Smooth muscle cell (in vitro differentiated cells): ENCODE measurements around the gene ZNF605. TPM values are rescaled to one million over a fixed set of nuclear protein-coding genes. Genes with fewer than 3 reads are reported as not detected.

Experiments used
- DNase-seq: peaks from one replicate; lab custom pipeline; 2025; ENCODE audit not compliant: unreplicated experiment; lab: John Stamatoyannopoulos, UW
- H2AFZ ChIP-seq: fragments of 200-600 bp; sonication (generic); 2 replicates; pipeline ENCODE4 v1.6.0; 2016; ENCODE audit warnings: antibody characterized with exemption, low read depth, mild to moderate bottlenecking
- H3F3A ChIP-seq: fragments of 200-600 bp; sonication (generic); 2 replicates; pipeline ENCODE4 v1.6.0; 2017; ENCODE audit warnings: antibody characterized with exemption, low read depth
- H3K27ac ChIP-seq: fragments of 200-600 bp; sonication (generic); 2 replicates; pipeline ENCODE4 v1.5.1; 2016; ENCODE audit warnings: low read depth, mild to moderate bottlenecking
- H3K27me3 ChIP-seq: fragments of 200-600 bp; sonication (generic); 2 replicates; pipeline ENCODE4 v1.6.1; 2016; ENCODE audit warnings: low read depth, mild to moderate bottlenecking
- H3K36me3 ChIP-seq: fragments of 200-600 bp; sonication (generic); 2 replicates; pipeline ENCODE4 v1.5.1; 2016; ENCODE audit warnings: low read depth
- H3K4me1 ChIP-seq: fragments of 200-600 bp; sonication (generic); 2 replicates; pipeline ENCODE4 v1.5.1; 2016; ENCODE audit warnings: low read depth
- H3K4me2 ChIP-seq: fragments of 200-600 bp; sonication (generic); 2 replicates; pipeline ENCODE4 v1.6.0; 2016; ENCODE audit warnings: mild to moderate bottlenecking
- H3K4me3 ChIP-seq: fragments of 200-600 bp; sonication (generic); 2 replicates; pipeline ENCODE4 v1.5.1; 2016; ENCODE audit warnings: mild to moderate bottlenecking
- H3K79me2 ChIP-seq: fragments of 200-600 bp; sonication (generic); 2 replicates; pipeline ENCODE4 v1.6.0; 2016; ENCODE audit warnings: low read depth, mild to moderate bottlenecking
- H3K9ac ChIP-seq: fragments of 200-600 bp; sonication (generic); 2 replicates; pipeline ENCODE4 v1.6.0; 2016; ENCODE audit warnings: low read depth
- H3K9me3 ChIP-seq: fragments of 200-600 bp; sonication (generic); replicated peaks from 2 replicates; pipeline ENCODE4 v1.5.1; 2016; ENCODE audit warnings: low read depth
- H4K20me1 ChIP-seq: fragments of 200-600 bp; sonication (generic); 2 replicates; pipeline ENCODE4 v1.6.0; 2016; ENCODE audit warnings: low read depth
- WGBS: methylation state at CpG from one replicate; pipeline ENCODE4 v1.1.7; 2016; ENCODE audit warnings: low lambda C conversion rate; 5-methylcytosine and 5-hydroxymethylcytosine counted together
- polyA plus RNA-seq: library from polyadenylated mRNA; unstranded; fragments of >200 nt; fragmentation: Nextera tagmentation; extraction: Ambion mirVana; gene quantifications from 2 replicates; pipeline ENCODE4 v1.2.1, GENCODE V29; 2016
- small RNA-seq: library from RNA; depleted of rRNA; stranded (forward); fragments of <200 nt; gene quantifications from one replicate; pipeline ENCODE3, GENCODE V24; 2014
- total RNA-seq: library from RNA; depleted of rRNA; stranded (reverse); fragments of >200 nt; gene quantifications from 2 replicates; pipeline ENCODE4 v1.2.3, GENCODE V29; 2014
- TF ChIP-seq, protein P1 (sequence below): fragments of 200-600 bp; sonication (generic); IDR thresholded peaks from 2 replicates; pipeline ENCODE4 v1.5.1; 2017; ENCODE audit warnings: borderline replicate concordance, mild to moderate bottlenecking, antibody characterized with exemption; ENCODE audit not compliant: insufficient read depth, poor library complexity, severe bottlenecking

Gene ZNF605
- total and polyA plus RNA-seq, 2 experiments from 2014 or later: 6.3 to 9.7 TPM

- no peaks in the 10 kb centered on the region for H3K9me3 ChIP-seq
- no peak for DNase-seq
- H3F3A ChIP-seq: peaks cover 13% of the 10 kb centered on the region
- H3K4me1 ChIP-seq: no peaks in the 10 kb centered on the region
- peaks cover 10% of the 10 kb centered on the region for H3K36me3 ChIP-seq
- H3K27ac ChIP-seq: no peak overlapping the region
- 96% methylated on average over 14 of the region's 14 CpGs for WGBS
- peaks cover 4% of the 10 kb centered on the region for H4K20me1 ChIP-seq
- H3K4me2 ChIP-seq: no peak overlapping the region
- no peak overlapping the region for H3K9ac ChIP-seq
- no peak overlapping the region for H2AFZ ChIP-seq
- H3K27me3 ChIP-seq: no peaks in the 10 kb centered on the region
- no peak overlapping the region for H3K4me3 ChIP-seq
- H3K79me2 ChIP-seq: peaks cover 9% of the 10 kb centered on the region
- TF ChIP-seq, protein P1, sequence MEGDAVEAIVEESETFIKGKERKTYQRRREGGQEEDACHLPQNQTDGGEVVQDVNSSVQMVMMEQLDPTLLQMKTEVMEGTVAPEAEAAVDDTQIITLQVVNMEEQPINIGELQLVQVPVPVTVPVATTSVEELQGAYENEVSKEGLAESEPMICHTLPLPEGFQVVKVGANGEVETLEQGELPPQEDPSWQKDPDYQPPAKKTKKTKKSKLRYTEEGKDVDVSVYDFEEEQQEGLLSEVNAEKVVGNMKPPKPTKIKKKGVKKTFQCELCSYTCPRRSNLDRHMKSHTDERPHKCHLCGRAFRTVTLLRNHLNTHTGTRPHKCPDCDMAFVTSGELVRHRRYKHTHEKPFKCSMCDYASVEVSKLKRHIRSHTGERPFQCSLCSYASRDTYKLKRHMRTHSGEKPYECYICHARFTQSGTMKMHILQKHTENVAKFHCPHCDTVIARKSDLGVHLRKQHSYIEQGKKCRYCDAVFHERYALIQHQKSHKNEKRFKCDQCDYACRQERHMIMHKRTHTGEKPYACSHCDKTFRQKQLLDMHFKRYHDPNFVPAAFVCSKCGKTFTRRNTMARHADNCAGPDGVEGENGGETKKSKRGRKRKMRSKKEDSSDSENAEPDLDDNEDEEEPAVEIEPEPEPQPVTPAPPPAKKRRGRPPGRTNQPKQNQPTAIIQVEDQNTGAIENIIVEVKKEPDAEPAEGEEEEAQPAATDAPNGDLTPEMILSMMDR: no peak
Measured at GRCh38 chr12:132869551-132869950, 86.6 kb downstream of the ZNF605 start.

Small RNA genes within 50 kb of the gene (small RNA-seq; reads per million reads assigned to genes)
- gene RNU4ATAC12P: not detected

Other genes with a start within 250 kb of the ZNF605 start
- gene PGAM5, start 245.5 kb downstream of the ZNF605 start, total RNA-seq: 16.4 and 16.8 TPM in 2 replicates
- gene PGAM5, start 245.5 kb downstream of the ZNF605 start, polyA plus RNA-seq: 13.5 and 17.7 TPM in 2 replicates
- gene ANKLE2, start 194.5 kb downstream of the ZNF605 start, total RNA-seq: 90.5 and 94.8 TPM in 2 replicates
- 56.4 and 79.8 TPM in 2 replicates for gene ANKLE2, start 194.5 kb downstream of the ZNF605 start, polyA plus RNA-seq
- 34.5 and 60.1 TPM in 2 replicates for gene GOLGA3, start 127.4 kb downstream of the ZNF605 start, total RNA-seq
- gene GOLGA3, start 127.4 kb downstream of the ZNF605 start, polyA plus RNA-seq: 25.1 and 53.1 TPM in 2 replicates
- 24.0 and 27.5 TPM in 2 replicates for gene CHFR, start 68.7 kb downstream of the ZNF605 start, total RNA-seq
- gene CHFR, start 68.7 kb downstream of the ZNF605 start, polyA plus RNA-seq: 24.0 and 26.2 TPM in 2 replicates
- 7.7 and 8.8 TPM in 2 replicates for gene ZNF26, start 30.1 kb upstream of the ZNF605 start, total RNA-seq
- gene ZNF26, start 30.1 kb upstream of the ZNF605 start, polyA plus RNA-seq: 5.6 and 6.1 TPM in 2 replicates
- 28.5 and 35.9 TPM in 2 replicates for gene ZNF84, start 81.2 kb upstream of the ZNF605 start, total RNA-seq
- gene ZNF84, start 81.2 kb upstream of the ZNF605 start, polyA plus RNA-seq: 12.1 and 16.5 TPM in 2 replicates
- gene ZNF140, start 124.6 kb upstream of the ZNF605 start, total RNA-seq: 24.5 and 30.9 TPM in 2 replicates
- gene ZNF140, start 124.6 kb upstream of the ZNF605 start, polyA plus RNA-seq: 13.8 and 20.9 TPM in 2 replicates
- gene ZNF891, start 174.0 kb upstream of the ZNF605 start, total RNA-seq: 0.90 and 1.2 TPM in 2 replicates
- 0.25 and 0.30 TPM in 2 replicates for gene ZNF891, start 174.0 kb upstream of the ZNF605 start, polyA plus RNA-seq
- 4.7 and 13.8 TPM in 2 replicates for gene ZNF10, start 174.3 kb upstream of the ZNF605 start, total RNA-seq
- gene ZNF10, start 174.3 kb upstream of the ZNF605 start, polyA plus RNA-seq: 2.9 and 4.2 TPM in 2 replicates
- 25.1 and 37.2 TPM in 2 replicates for gene ZNF268, start 225.2 kb upstream of the ZNF605 start, total RNA-seq
- gene ZNF268, start 225.2 kb upstream of the ZNF605 start, polyA plus RNA-seq: 9.4 and 9.8 TPM in 2 replicates